A549 (cell line): Measurements from ENCODE around the gene RAB29.

Experiments used
- CTCF ChIP-seq: fragments of >200 bp; sonication (Bioruptor Twin); formaldehyde crosslinking; IDR thresholded peaks from 3 replicates; pipeline ENCODE4 v1.5.1; 2016
- EP300 ChIP-seq, 2 experiments: fragments of >200 bp; sonication (Bioruptor Twin); formaldehyde crosslinking; IDR thresholded peaks; 2 replicates in 1 of 2; 3 replicates in 1 of 2; pipeline ENCODE4 v1.6.1; 2016 to 2017
- RNF2 ChIP-seq: fragments of 200-600 bp; sonication (generic); IDR thresholded peaks from 2 replicates; pipeline ENCODE4 v1.6.1; 2016; ENCODE audit warnings: low read depth, mild to moderate bottlenecking, antibody characterized with exemption, moderate library complexity, borderline replicate concordance

GRCh38 chr1:205782627-205783432 lies 7.5 kb upstream of the RAB29 start:
- no peak for TF ChIP-seq EP300 (IDR thresholded peaks at IDR 0.05)
- no peak for TF ChIP-seq CTCF
- no peak for TF ChIP-seq RNF2
